H9 (cell line): ENCODE measurements around the gene NEK8. TPM values are rescaled to one million over a fixed set of nuclear protein-coding genes. Genes with fewer than 3 reads are reported as not detected.

Experiments used
- DNase-seq: peaks from one replicate; pipeline ENCODE4 v3.0.0-alpha.2; 2017
- H2AFZ ChIP-seq: one replicate; pipeline ENCODE4 v1.6.1; 2013; ENCODE audit warnings: mild to moderate bottlenecking, low read length, control low read depth, moderate library complexity
- H2AK5ac ChIP-seq: 2 replicates; pipeline ENCODE4 v1.6.1; 2013; ENCODE audit warnings: low read length, control low read depth, mixed read lengths; ENCODE audit not compliant: insufficient read length
- H2BK120ac ChIP-seq: one replicate; pipeline ENCODE4 v1.6.1; 2013; ENCODE audit warnings: low read depth, mild to moderate bottlenecking, low read length, control low read depth, inconsistent platforms; ENCODE audit not compliant: poor library complexity, severe bottlenecking
- H2BK12ac ChIP-seq: 2 replicates; pipeline ENCODE4 v1.6.1; 2013; ENCODE audit warnings: low read length, control low read depth, mixed read lengths, low read depth; ENCODE audit not compliant: insufficient read length
- H2BK15ac ChIP-seq: 2 replicates; pipeline ENCODE4 v1.6.1; 2013; ENCODE audit warnings: low read depth, low read length, control low read depth
- H2BK20ac ChIP-seq: one replicate; pipeline ENCODE4 v1.6.1; 2013; ENCODE audit warnings: low read depth, mild to moderate bottlenecking, low read length, control low read depth, inconsistent platforms; ENCODE audit not compliant: poor library complexity, severe bottlenecking
- H2BK5ac ChIP-seq: 2 replicates; pipeline ENCODE4 v1.6.1; 2013; ENCODE audit warnings: low read length, control low read depth, mixed read lengths; ENCODE audit not compliant: insufficient read length
- H3K14ac ChIP-seq: 2 replicates; pipeline ENCODE4 v1.6.1; 2013; ENCODE audit warnings: low read length, control low read depth; ENCODE audit not compliant: insufficient read depth
- H3K18ac ChIP-seq: 2 replicates; pipeline ENCODE4 v1.6.1; 2013; ENCODE audit warnings: low read depth, mild to moderate bottlenecking, mixed read lengths, low read length, control low read depth; ENCODE audit not compliant: insufficient read length
- H3K23ac ChIP-seq: 2 replicates; pipeline ENCODE4 v1.6.1; 2013; ENCODE audit warnings: low read length, control low read depth, mixed read lengths, low read depth; ENCODE audit not compliant: insufficient read length
- H3K23me2 ChIP-seq: 2 replicates; pipeline ENCODE4 v1.6.1; 2013; ENCODE audit warnings: low read depth, mild to moderate bottlenecking, mixed read lengths, low read length, control low read depth; ENCODE audit not compliant: insufficient read length, poor library complexity, severe bottlenecking
- H3K27ac ChIP-seq: 2 replicates; pipeline ENCODE4 v1.5.1; 2013; ENCODE audit warnings: low read length, control low read depth, mixed read lengths, low read depth; ENCODE audit not compliant: insufficient read length
- H3K27me3 ChIP-seq: 2 replicates; pipeline ENCODE4 v1.6.1; 2013; ENCODE audit warnings: low read length, control low read depth, inconsistent platforms; ENCODE audit not compliant: insufficient read depth
- H3K4ac ChIP-seq: 2 replicates; pipeline ENCODE4 v1.6.1; 2013; ENCODE audit warnings: low read depth, mild to moderate bottlenecking, control low read depth, inconsistent platforms, low read length, moderate library complexity
- H3K4me1 ChIP-seq: 2 replicates; pipeline ENCODE4 v1.6.1; 2013; ENCODE audit warnings: low read length, control low read depth, inconsistent platforms; ENCODE audit not compliant: insufficient read depth
- H3K4me2 ChIP-seq: 2 replicates; pipeline ENCODE4 v1.6.1; 2013; ENCODE audit warnings: low read length, control low read depth, mixed read lengths; ENCODE audit not compliant: insufficient read length, insufficient read depth
- H3K56ac ChIP-seq: 2 replicates; pipeline ENCODE4 v1.6.1; 2013; ENCODE audit warnings: low read depth, mild to moderate bottlenecking, mixed read lengths, low read length, control low read depth; ENCODE audit not compliant: insufficient read length
- H3K79me1 ChIP-seq: 2 replicates; pipeline ENCODE4 v1.6.1; 2013; ENCODE audit warnings: low read depth, mild to moderate bottlenecking, moderate library complexity, low read length, control low read depth, inconsistent platforms; ENCODE audit not compliant: insufficient read depth, poor library complexity, severe bottlenecking
- H3K79me2 ChIP-seq: 2 replicates; pipeline ENCODE4 v1.6.1; 2013; ENCODE audit warnings: low read length, control low read depth, inconsistent platforms; ENCODE audit not compliant: insufficient read depth
- H3K9ac ChIP-seq: 2 replicates; pipeline ENCODE4 v1.6.1; 2013; ENCODE audit warnings: low read length, control low read depth, mixed read lengths; ENCODE audit not compliant: insufficient read length; ENCODE audit errors: extremely low read depth
- H3K9me3 ChIP-seq: one replicate; pipeline ENCODE4 v1.6.1; 2013; ENCODE audit warnings: low read depth, low read length, inconsistent platforms; ENCODE audit not compliant: control insufficient read depth
- H3T11ph ChIP-seq: one replicate; pipeline ENCODE4 v1.6.1; 2013; ENCODE audit warnings: mild to moderate bottlenecking, low read length, control low read depth, inconsistent platforms
- H4K20me1 ChIP-seq: one replicate; pipeline ENCODE4 v1.6.1; 2013; ENCODE audit not compliant: control insufficient read depth, insufficient read length, insufficient read depth
- H4K5ac ChIP-seq: 2 replicates; pipeline ENCODE4 v1.6.1; 2013; ENCODE audit warnings: low read depth, mild to moderate bottlenecking, mixed read lengths, low read length, control low read depth; ENCODE audit not compliant: insufficient read length
- H4K8ac ChIP-seq: replicated peaks from 2 replicates; pipeline ENCODE4 v1.6.1; 2013; ENCODE audit warnings: low read length, control low read depth, mixed read lengths, low read depth; ENCODE audit not compliant: insufficient read length
- H4K91ac ChIP-seq: 2 replicates; pipeline ENCODE4 v1.6.1; 2013; ENCODE audit warnings: low read depth, mild to moderate bottlenecking, moderate library complexity, mixed read lengths, low read length, control low read depth; ENCODE audit not compliant: insufficient read length
- H3K27ac Mint-ChIP-seq, 3 experiments: 2 replicates in 2 of 3; 3 replicates in 1 of 3; pipeline ENCODE4 v1.8.0; 2020 to 2021; ENCODE audit warnings: mixed read lengths in 3 of 3, mild to moderate bottlenecking in 1 of 3, moderate library complexity in 1 of 3
- H3K27me3 Mint-ChIP-seq: 2 replicates; pipeline ENCODE4 v1.8.0; 2021; ENCODE audit warnings: low read depth, mild to moderate bottlenecking, moderate library complexity, mixed read lengths
- H3K36me3 Mint-ChIP-seq, 3 experiments: 2 replicates in 2 of 3; 3 replicates in 1 of 3; pipeline ENCODE4 v1.8.0; 2020 to 2021; ENCODE audit warnings: low read depth in 3 of 3, mixed read lengths in 3 of 3; ENCODE audit not compliant: insufficient read depth in 1 of 3
- H3K4me1 Mint-ChIP-seq, 2 experiments: 2 replicates each; pipeline ENCODE4 v1.8.0; 2020; ENCODE audit warnings: mixed read lengths in 2 of 2
- H3K4me3 Mint-ChIP-seq, 2 experiments: 2 replicates in 1 of 2; 3 replicates in 1 of 2; pipeline ENCODE4 v1.8.0; 2020 to 2021; ENCODE audit warnings: mild to moderate bottlenecking in 2 of 2, mixed read lengths in 2 of 2, moderate library complexity in 1 of 2
- H3K9me3 Mint-ChIP-seq, 2 experiments: 2 replicates in 1 of 2; 3 replicates in 1 of 2; pipeline ENCODE4 v1.8.0; 2020; ENCODE audit warnings: mild to moderate bottlenecking in 2 of 2, mixed read lengths in 2 of 2, moderate library complexity in 1 of 2
- WGBS: extraction: QIAGEN DNeasy Blood & Tissue Kit; methylation state at CpG from one replicate; pipeline ENCODE4 v1.1.7; 2013; ENCODE audit warnings: missing lambda C conversion rate, low lambda C conversion rate, mixed read lengths; ENCODE audit not compliant: insufficient read length; ENCODE audit errors: extremely low coverage; 5-methylcytosine and 5-hydroxymethylcytosine counted together
- total RNA-seq: library from RNA; stranded (reverse); gene quantifications from 2 replicates; pipeline ENCODE4 v1.2.1, GENCODE V29; 2021
- TF ChIP-seq, protein P1 (sequence below): fragments of 200-600 bp; sonication (generic); conservative IDR thresholded peaks from 3 replicates; pipeline ENCODE4 v1.8.0; 2021; ENCODE audit warnings: antibody characterized with exemption, mild to moderate bottlenecking

The NEK8 gene
- total RNA-seq, 1 experiment from 2014 or later, result 18.8 TPM

DNA sequence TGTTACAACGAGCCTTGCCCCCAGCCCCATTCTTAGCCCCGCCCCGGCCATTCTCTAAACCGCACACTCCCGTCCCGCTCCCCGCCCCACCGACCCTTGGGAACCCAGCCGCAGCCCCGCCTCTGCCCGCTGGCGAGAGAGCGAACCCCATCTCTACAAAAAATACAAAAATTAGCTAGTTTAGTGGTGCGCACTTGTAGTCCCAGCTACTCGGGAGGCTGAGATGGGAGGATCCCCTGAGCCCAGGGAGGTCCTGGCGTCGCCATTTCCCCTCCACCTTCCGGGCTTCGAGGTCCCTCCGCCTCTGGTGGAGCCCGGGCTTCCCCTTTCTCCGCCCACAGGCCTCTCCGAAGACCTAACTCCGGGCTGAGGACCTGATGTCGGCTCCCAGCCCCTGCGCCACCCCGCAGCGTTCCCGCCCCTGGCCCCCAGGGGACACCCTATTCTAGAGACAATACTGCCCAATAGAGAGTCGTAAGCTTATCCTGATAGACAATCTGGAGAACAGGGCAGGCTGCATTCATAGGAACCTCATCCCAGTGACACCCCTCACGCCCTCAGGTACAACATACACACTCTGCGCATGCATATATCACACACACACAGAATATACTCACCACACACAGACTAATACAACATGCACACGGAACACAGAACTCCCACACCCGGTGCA lies 16.4 kb upstream of the NEK8 start:
- Histone ChIP-seq H2AFZ (no peak overlapping the region), H2BK15ac (no peak overlapping the region), H3K27ac (peak overlapping the region; percentile 50), H3K27me3 (no peaks in the 10 kb centered on the region), H4K8ac (no peak overlapping the region), H3T11ph (no peak overlapping the region), H3K79me1 (peaks cover 4% of the 10 kb centered on the region), H2BK120ac (no peak overlapping the region), H3K23me2 (peaks cover 21% of the 10 kb centered on the region), H4K20me1 (no peaks in the 10 kb centered on the region), H3K9ac (peak overlapping the region; percentile 27), H3K18ac (peak overlapping the region; percentile 12), H3K14ac (peak overlapping the region; percentile 73; the same call in 1 of the 2 replicates), H3K56ac (no peak overlapping the region), H2BK12ac (no peak overlapping the region), H3K4me1 (peaks cover 3% of the 10 kb centered on the region; the same call in 1 of the 2 replicates), H3K23ac (no peak overlapping the region), H2AK5ac (no peak overlapping the region), H4K5ac (no peak overlapping the region), H2BK5ac (no peak overlapping the region), H3K4me2 (peak overlapping the region; percentile 44), H3K9me3 (no peaks in the 10 kb centered on the region), H4K91ac (no peak overlapping the region), H3K4ac (no peak overlapping the region), H2BK20ac (no peak overlapping the region), H3K79me2 (peaks cover 10% of the 10 kb centered on the region; the same call in 1 of the 2 replicates)
- TF ChIP-seq, protein P1, sequence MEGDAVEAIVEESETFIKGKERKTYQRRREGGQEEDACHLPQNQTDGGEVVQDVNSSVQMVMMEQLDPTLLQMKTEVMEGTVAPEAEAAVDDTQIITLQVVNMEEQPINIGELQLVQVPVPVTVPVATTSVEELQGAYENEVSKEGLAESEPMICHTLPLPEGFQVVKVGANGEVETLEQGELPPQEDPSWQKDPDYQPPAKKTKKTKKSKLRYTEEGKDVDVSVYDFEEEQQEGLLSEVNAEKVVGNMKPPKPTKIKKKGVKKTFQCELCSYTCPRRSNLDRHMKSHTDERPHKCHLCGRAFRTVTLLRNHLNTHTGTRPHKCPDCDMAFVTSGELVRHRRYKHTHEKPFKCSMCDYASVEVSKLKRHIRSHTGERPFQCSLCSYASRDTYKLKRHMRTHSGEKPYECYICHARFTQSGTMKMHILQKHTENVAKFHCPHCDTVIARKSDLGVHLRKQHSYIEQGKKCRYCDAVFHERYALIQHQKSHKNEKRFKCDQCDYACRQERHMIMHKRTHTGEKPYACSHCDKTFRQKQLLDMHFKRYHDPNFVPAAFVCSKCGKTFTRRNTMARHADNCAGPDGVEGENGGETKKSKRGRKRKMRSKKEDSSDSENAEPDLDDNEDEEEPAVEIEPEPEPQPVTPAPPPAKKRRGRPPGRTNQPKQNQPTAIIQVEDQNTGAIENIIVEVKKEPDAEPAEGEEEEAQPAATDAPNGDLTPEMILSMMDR, result no peak
- WGBS, result no CpG with 5 or more reads among the region's 34 CpGs
- DNase-seq, result peak; percentile 87
- peak overlapping the region; percentile 89 to 96 for H3K4me3 Mint-ChIP-seq
- peak overlapping the region; percentile 98 to 99 (median 99) for H3K27ac Mint-ChIP-seq
- no peaks in the 10 kb centered on the region for H3K9me3 Mint-ChIP-seq
- peaks cover 23 to 43% (median 29%) of the 10 kb centered on the region in 3 experiments; a peak in 6 of 7 replicates for H3K36me3 Mint-ChIP-seq
- H3K27me3 Mint-ChIP-seq, result no peaks in the 10 kb centered on the region
- H3K4me1 Mint-ChIP-seq, result peaks cover 26 to 38% of the 10 kb centered on the region in 2 experiments
